NCI-H460 (cell line): Measurements from ENCODE around the gene OXNAD1. TPM values are rescaled to one million over a fixed set of nuclear protein-coding genes. Genes with fewer than 3 reads are reported as not detected.
"Not testable (repeated sequence)": the region's sequence is repeated elsewhere in the genome, so short reads cannot be mapped to it uniquely, and the experiment has no call there.

ENCODE experiments used
- DNase-seq: peaks from one replicate; pipeline ENCODE4 v3.0.0-alpha.2; 2016; ENCODE audit warnings: low read depth; ENCODE audit errors: extremely low read depth
- total RNA-seq: library from RNA; depleted of rRNA; stranded (reverse); fragments of >200 nt; shearing (Covaris generic); gene quantifications from 2 replicates; pipeline ENCODE4 v1.2.3, GENCODE V29; 2014

The OXNAD1 gene
- total RNA-seq, 1 experiment from 2014 or later = 15.0 TPM

GRCh38 chr3:16302082-16302631 lies 37.1 kb downstream of the OXNAD1 start:
- DNase-seq = no peak

- no peak for DNase-seq
These were observed 38.1 kb downstream of the OXNAD1 start for GRCh38 chr3:16303037-16303575.

- no peak for DNase-seq
These were observed 39.3 kb downstream of the OXNAD1 start for GRCh38 chr3:16304061-16305010.

GRCh38 chr3:16305111-16305541 lies 40.1 kb downstream of the OXNAD1 start:
- DNase-seq = no peak

GRCh38 chr3:16307832-16308531 lies 43.0 kb downstream of the OXNAD1 start:
- DNase-seq = no peak

- no peak for DNase-seq
These were observed 43.7 kb downstream of the OXNAD1 start for GRCh38 chr3:16308727-16309126.

GRCh38 chr3:16309558-16309957 lies 44.5 kb downstream of the OXNAD1 start:
- no peak for DNase-seq

GRCh38 chr3:16310486-16310885 lies 45.5 kb downstream of the OXNAD1 start:
- not testable (repeated sequence) for DNase-seq

- DNase-seq = no peak
These were observed 47.0 kb downstream of the OXNAD1 start for GRCh38 chr3:16311960-16312451.

GRCh38 chr3:16313886-16314645 lies 49.1 kb downstream of the OXNAD1 start:
- no peak for DNase-seq

- no peak for DNase-seq
These were observed 50.6 kb downstream of the OXNAD1 start for GRCh38 chr3:16315623-16316022.

- DNase-seq = no peak
These were observed 51.4 kb downstream of the OXNAD1 start for GRCh38 chr3:16316396-16316795.

GRCh38 chr3:16316847-16317560 lies 52.0 kb downstream of the OXNAD1 start:
- DNase-seq = no peak

GRCh38 chr3:16317561-16317945 lies 52.5 kb downstream of the OXNAD1 start:
- no peak for DNase-seq

- DNase-seq = no peak
These were observed 53.2 kb downstream of the OXNAD1 start for GRCh38 chr3:16318176-16318575.

- DNase-seq = peak; percentile 23
These were observed 54.3 kb downstream of the OXNAD1 start for GRCh38 chr3:16319307-16319706.

- no peak for DNase-seq
These were observed 54.7 kb downstream of the OXNAD1 start for GRCh38 chr3:16319723-16320122.

GRCh38 chr3:16320711-16321110 lies 55.7 kb downstream of the OXNAD1 start:
- no peak for DNase-seq

- DNase-seq = no peak
These were observed 57.2 kb downstream of the OXNAD1 start for GRCh38 chr3:16322189-16322588.

GRCh38 chr3:16323737-16324136 lies 58.7 kb downstream of the OXNAD1 start:
- no peak for DNase-seq
